HEK293 (cell line): ENCODE measurements around the gene KDM4B.
A peak's percentile ranks its signal among the peaks of the same experiment; 100 is the strongest.

ENCODE experiments used
- BCL11B ChIP-seq: fragments of 450-650 bp; formaldehyde crosslinking; IDR thresholded peaks from 2 replicates; pipeline ENCODE4 v1.5.1; 2016; ENCODE audit warnings: low read depth, missing biosample characterization, missing genetic modification characterization
- FEZF1 ChIP-seq: fragments of 450-650 bp; formaldehyde crosslinking; IDR thresholded peaks from 2 replicates; pipeline ENCODE4 v1.5.1; 2016; ENCODE audit warnings: missing biosample characterization, missing genetic modification characterization
- GLIS2 ChIP-seq: fragments of 450-650 bp; formaldehyde crosslinking; IDR thresholded peaks from 2 replicates; pipeline ENCODE4 v1.5.1; 2016; ENCODE audit warnings: missing biosample characterization, missing genetic modification characterization
- KLF7 ChIP-seq: fragments of 450-650 bp; formaldehyde crosslinking; IDR thresholded peaks from 2 replicates; pipeline ENCODE4 v1.5.1; 2016; ENCODE audit warnings: missing biosample characterization, missing genetic modification characterization, borderline replicate concordance
- KLF8 ChIP-seq: fragments of 450-650 bp; formaldehyde crosslinking; IDR thresholded peaks from 2 replicates; pipeline ENCODE4 v1.5.1; 2016; ENCODE audit warnings: missing biosample characterization, missing genetic modification characterization
- PRDM1 ChIP-seq: fragments of 450-650 bp; formaldehyde crosslinking; IDR thresholded peaks from 2 replicates; pipeline ENCODE4; 2016; ENCODE audit warnings: missing biosample characterization, missing genetic modification characterization
- SP2 ChIP-seq: fragments of 450-650 bp; formaldehyde crosslinking; IDR thresholded peaks from 2 replicates; pipeline ENCODE4 v1.5.1; 2016; ENCODE audit warnings: missing biosample characterization, missing genetic modification characterization
- TCF7L2 ChIP-seq: IDR thresholded peaks from 2 replicates; pipeline ENCODE4 v1.6.1; 2011; ENCODE audit warnings: low read depth, mild to moderate bottlenecking, inconsistent platforms, low read length, moderate library complexity, borderline replicate concordance
- ZBTB20 ChIP-seq: fragments of 450-650 bp; formaldehyde crosslinking; IDR thresholded peaks from 2 replicates; pipeline ENCODE4 v1.5.1; 2016; ENCODE audit warnings: missing biosample characterization, missing genetic modification characterization
- ZBTB7A ChIP-seq: fragments of 450-650 bp; formaldehyde crosslinking; IDR thresholded peaks from 2 replicates; pipeline ENCODE4 v1.5.1; 2016; ENCODE audit warnings: low read depth, missing biosample characterization, missing genetic modification characterization
- ZNF121 ChIP-seq: fragments of 450-650 bp; formaldehyde crosslinking; IDR thresholded peaks from 2 replicates; pipeline ENCODE4 v1.5.1; 2016; ENCODE audit warnings: missing biosample characterization, missing genetic modification characterization
- ZNF174 ChIP-seq: fragments of 450-650 bp; formaldehyde crosslinking; IDR thresholded peaks from 2 replicates; pipeline ENCODE4 v1.5.0; 2017; ENCODE audit warnings: missing biosample characterization, mild to moderate bottlenecking, missing genetic modification characterization
- ZNF202 ChIP-seq: fragments of 450-650 bp; formaldehyde crosslinking; IDR thresholded peaks from 2 replicates; pipeline ENCODE4 v1.5.1; 2016; ENCODE audit warnings: missing biosample characterization, missing genetic modification characterization, borderline replicate concordance
- ZNF221 ChIP-seq: fragments of 450-650 bp; formaldehyde crosslinking; IDR thresholded peaks from 2 replicates; pipeline ENCODE4 v1.5.1; 2017; ENCODE audit warnings: missing biosample characterization, missing genetic modification characterization, borderline replicate concordance
- ZNF24 ChIP-seq: fragments of 450-650 bp; formaldehyde crosslinking; IDR thresholded peaks from 2 replicates; pipeline ENCODE4 v1.5.1; 2016; ENCODE audit warnings: missing biosample characterization, missing genetic modification characterization
- ZNF292 ChIP-seq: fragments of 450-650 bp; formaldehyde crosslinking; IDR thresholded peaks from 2 replicates; pipeline ENCODE4 v1.5.1; 2016; ENCODE audit warnings: low read depth, missing biosample characterization, missing genetic modification characterization, borderline replicate concordance
- ZNF416 ChIP-seq: fragments of 450-650 bp; formaldehyde crosslinking; IDR thresholded peaks from 2 replicates; pipeline ENCODE4 v1.5.1; 2016; ENCODE audit warnings: missing biosample characterization, missing genetic modification characterization
- ZNF514 ChIP-seq: fragments of 450-650 bp; formaldehyde crosslinking; IDR thresholded peaks from 2 replicates; pipeline ENCODE4 v1.5.1; 2016; ENCODE audit warnings: missing biosample characterization, missing genetic modification characterization
- ZNF521 ChIP-seq: fragments of 450-650 bp; formaldehyde crosslinking; IDR thresholded peaks from 2 replicates; pipeline ENCODE4 v1.5.1; 2017; ENCODE audit warnings: missing biosample characterization, mild to moderate bottlenecking, missing genetic modification characterization
- ZNF530 ChIP-seq: fragments of 450-650 bp; formaldehyde crosslinking; IDR thresholded peaks from 2 replicates; pipeline ENCODE4 v1.5.1; 2016; ENCODE audit warnings: low read depth, missing biosample characterization, missing genetic modification characterization
- ZNF558 ChIP-seq: fragments of 450-650 bp; formaldehyde crosslinking; IDR thresholded peaks from 2 replicates; pipeline ENCODE4 v1.5.1; 2016; ENCODE audit warnings: missing biosample characterization, missing genetic modification characterization
- ZNF560 ChIP-seq: fragments of 450-650 bp; formaldehyde crosslinking; IDR thresholded peaks from 2 replicates; pipeline ENCODE4 v1.5.1; 2017; ENCODE audit warnings: missing biosample characterization, missing genetic modification characterization, borderline replicate concordance
- ZNF571 ChIP-seq: fragments of 450-650 bp; formaldehyde crosslinking; IDR thresholded peaks from 2 replicates; pipeline ENCODE4 v1.5.0; 2017; ENCODE audit warnings: missing biosample characterization, missing genetic modification characterization
- ZNF670 ChIP-seq: fragments of 450-650 bp; formaldehyde crosslinking; IDR thresholded peaks from 2 replicates; pipeline ENCODE4 v1.5.1; 2016; ENCODE audit warnings: missing biosample characterization, missing genetic modification characterization, low read depth
- ZNF747 ChIP-seq: fragments of 450-650 bp; formaldehyde crosslinking; IDR thresholded peaks from 2 replicates; pipeline ENCODE4 v1.5.1; 2016; ENCODE audit warnings: missing biosample characterization, missing genetic modification characterization
- ZNF777 ChIP-seq: fragments of 450-650 bp; formaldehyde crosslinking; IDR thresholded peaks from 2 replicates; pipeline ENCODE4 v1.5.1; 2017; ENCODE audit warnings: missing biosample characterization, missing genetic modification characterization, borderline replicate concordance
- ZNF792 ChIP-seq: fragments of 450-650 bp; formaldehyde crosslinking; IDR thresholded peaks from 2 replicates; pipeline ENCODE4 v1.5.1; 2016; ENCODE audit warnings: missing biosample characterization, missing genetic modification characterization
- ZXDB ChIP-seq: fragments of 450-650 bp; formaldehyde crosslinking; IDR thresholded peaks from 2 replicates; pipeline ENCODE4 v1.5.1; 2016; ENCODE audit warnings: missing biosample characterization, missing genetic modification characterization
- TF ChIP-seq, protein P1 (sequence below): fragments of 450-650 bp; IDR thresholded peaks from 2 replicates; pipeline ENCODE4 v1.5.1; 2018; ENCODE audit warnings: missing biosample characterization, mild to moderate bottlenecking, missing genetic modification characterization
- TF ChIP-seq, protein P2 (sequence below): fragments of 450-650 bp; formaldehyde crosslinking; IDR thresholded peaks from 2 replicates; pipeline ENCODE4 v1.5.1; 2016; ENCODE audit warnings: missing biosample characterization, missing genetic modification characterization
- TF ChIP-seq, protein P3 (sequence below): IDR thresholded peaks from 2 replicates; pipeline ENCODE4 v1.6.1; 2011; ENCODE audit warnings: mild to moderate bottlenecking, low read depth, low read length, borderline replicate concordance
- TF ChIP-seq, protein P4 (sequence below): fragments of 450-650 bp; formaldehyde crosslinking; IDR thresholded peaks from 2 replicates; pipeline ENCODE4 v1.5.1; 2016; ENCODE audit warnings: missing biosample characterization, missing genetic modification characterization
- TF ChIP-seq, protein P5 (sequence below): fragments of 450-650 bp; formaldehyde crosslinking; IDR thresholded peaks from 2 replicates; pipeline ENCODE4 v1.5.1; 2017; ENCODE audit warnings: missing biosample characterization, missing genetic modification characterization
- TF ChIP-seq, protein P6 (sequence below): fragments of 450-650 bp; formaldehyde crosslinking; IDR thresholded peaks from 2 replicates; pipeline ENCODE4 v1.5.1; 2017; ENCODE audit warnings: missing biosample characterization, missing genetic modification characterization

The KDM4B gene

DNA sequence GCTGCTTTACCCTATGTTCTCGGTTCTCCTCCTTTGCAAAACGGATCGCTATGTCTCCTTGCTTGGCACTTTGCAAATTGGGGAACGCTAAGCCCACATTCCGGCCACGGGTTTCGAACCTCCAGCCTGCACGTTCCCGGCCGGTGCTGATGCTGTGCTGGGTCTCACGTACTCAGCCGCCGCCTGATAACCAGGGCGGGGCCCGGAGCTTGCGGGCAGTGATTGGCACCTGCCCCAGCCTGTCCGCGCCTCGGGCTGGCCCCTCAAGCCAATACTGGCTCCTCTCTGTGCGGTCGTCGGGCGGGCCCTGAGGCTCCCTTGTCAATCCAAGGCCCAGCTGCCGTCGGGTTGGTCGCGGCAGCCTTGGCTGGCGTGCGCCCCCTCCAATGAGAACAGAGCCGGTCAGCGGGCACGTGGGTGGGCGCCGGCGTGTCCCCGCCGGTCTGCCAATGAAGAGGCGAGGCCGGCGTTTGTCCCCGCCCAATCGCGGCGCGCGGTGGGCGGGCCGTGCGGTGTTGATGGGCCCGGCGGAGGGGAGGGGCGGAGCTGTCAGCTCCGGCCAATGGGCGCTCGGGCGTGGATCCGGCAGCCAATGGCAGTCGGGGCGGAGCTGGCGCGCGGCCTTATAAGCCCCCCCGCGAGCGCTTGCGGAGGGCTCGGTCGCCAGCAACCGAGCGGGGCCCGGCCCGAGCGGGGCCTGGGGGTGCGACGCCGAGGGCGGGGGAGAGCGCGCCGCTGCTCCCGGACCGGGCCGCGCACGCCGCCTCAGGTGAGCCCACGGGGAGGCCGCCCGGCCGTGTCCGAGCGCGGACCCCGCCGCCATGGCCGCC, at the start of gene KDM4B (continued):
- TF ChIP-seq, protein P1, sequence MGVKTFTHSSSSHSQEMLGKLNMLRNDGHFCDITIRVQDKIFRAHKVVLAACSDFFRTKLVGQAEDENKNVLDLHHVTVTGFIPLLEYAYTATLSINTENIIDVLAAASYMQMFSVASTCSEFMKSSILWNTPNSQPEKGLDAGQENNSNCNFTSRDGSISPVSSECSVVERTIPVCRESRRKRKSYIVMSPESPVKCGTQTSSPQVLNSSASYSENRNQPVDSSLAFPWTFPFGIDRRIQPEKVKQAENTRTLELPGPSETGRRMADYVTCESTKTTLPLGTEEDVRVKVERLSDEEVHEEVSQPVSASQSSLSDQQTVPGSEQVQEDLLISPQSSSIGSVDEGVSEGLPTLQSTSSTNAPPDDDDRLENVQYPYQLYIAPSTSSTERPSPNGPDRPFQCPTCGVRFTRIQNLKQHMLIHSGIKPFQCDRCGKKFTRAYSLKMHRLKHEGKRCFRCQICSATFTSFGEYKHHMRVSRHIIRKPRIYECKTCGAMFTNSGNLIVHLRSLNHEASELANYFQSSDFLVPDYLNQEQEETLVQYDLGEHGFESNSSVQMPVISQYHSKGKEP (tag by site-specific recombination): no peak
- TF ChIP-seq KLF8 (tag by site-specific recombination): peak; percentile 89; the same call in 1 of the 2 replicates
- no peak for TF ChIP-seq ZNF530 (tag by site-specific recombination)
- TF ChIP-seq KLF7: no peak; the same call in 1 of the 2 replicates
- no peak for TF ChIP-seq ZNF24 (tag by site-specific recombination)
- TF ChIP-seq ZNF416: no peak
- TF ChIP-seq ZNF292 (tag by site-specific recombination): no peak
- TF ChIP-seq, protein P2, sequence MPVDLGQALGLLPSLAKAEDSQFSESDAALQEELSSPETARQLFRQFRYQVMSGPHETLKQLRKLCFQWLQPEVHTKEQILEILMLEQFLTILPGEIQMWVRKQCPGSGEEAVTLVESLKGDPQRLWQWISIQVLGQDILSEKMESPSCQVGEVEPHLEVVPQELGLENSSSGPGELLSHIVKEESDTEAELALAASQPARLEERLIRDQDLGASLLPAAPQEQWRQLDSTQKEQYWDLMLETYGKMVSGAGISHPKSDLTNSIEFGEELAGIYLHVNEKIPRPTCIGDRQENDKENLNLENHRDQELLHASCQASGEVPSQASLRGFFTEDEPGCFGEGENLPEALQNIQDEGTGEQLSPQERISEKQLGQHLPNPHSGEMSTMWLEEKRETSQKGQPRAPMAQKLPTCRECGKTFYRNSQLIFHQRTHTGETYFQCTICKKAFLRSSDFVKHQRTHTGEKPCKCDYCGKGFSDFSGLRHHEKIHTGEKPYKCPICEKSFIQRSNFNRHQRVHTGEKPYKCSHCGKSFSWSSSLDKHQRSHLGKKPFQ (tag by site-specific recombination): no peak
- TF ChIP-seq ZNF777 (tag by site-specific recombination): no peak
- TF ChIP-seq BCL11B (tag by site-specific recombination): no peak
- TF ChIP-seq ZNF670 (tag by site-specific recombination): no peak
- TF ChIP-seq, protein P3, sequence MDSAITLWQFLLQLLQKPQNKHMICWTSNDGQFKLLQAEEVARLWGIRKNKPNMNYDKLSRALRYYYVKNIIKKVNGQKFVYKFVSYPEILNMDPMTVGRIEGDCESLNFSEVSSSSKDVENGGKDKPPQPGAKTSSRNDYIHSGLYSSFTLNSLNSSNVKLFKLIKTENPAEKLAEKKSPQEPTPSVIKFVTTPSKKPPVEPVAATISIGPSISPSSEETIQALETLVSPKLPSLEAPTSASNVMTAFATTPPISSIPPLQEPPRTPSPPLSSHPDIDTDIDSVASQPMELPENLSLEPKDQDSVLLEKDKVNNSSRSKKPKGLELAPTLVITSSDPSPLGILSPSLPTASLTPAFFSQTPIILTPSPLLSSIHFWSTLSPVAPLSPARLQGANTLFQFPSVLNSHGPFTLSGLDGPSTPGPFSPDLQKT: no peak
- TF ChIP-seq ZNF571 (tag by site-specific recombination): no peak
- peak; percentile 63; the same call in 1 of the 2 replicates for TF ChIP-seq GLIS2 (tag by site-specific recombination)
- TF ChIP-seq, protein P4, sequence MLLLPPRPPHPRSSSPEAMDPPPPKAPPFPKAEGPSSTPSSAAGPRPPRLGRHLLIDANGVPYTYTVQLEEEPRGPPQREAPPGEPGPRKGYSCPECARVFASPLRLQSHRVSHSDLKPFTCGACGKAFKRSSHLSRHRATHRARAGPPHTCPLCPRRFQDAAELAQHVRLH: peak; percentile 88; the same call in 1 of the 2 replicates
- TF ChIP-seq, protein P5, sequence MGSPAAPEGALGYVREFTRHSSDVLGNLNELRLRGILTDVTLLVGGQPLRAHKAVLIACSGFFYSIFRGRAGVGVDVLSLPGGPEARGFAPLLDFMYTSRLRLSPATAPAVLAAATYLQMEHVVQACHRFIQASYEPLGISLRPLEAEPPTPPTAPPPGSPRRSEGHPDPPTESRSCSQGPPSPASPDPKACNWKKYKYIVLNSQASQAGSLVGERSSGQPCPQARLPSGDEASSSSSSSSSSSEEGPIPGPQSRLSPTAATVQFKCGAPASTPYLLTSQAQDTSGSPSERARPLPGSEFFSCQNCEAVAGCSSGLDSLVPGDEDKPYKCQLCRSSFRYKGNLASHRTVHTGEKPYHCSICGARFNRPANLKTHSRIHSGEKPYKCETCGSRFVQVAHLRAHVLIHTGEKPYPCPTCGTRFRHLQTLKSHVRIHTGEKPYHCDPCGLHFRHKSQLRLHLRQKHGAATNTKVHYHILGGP (tag by site-specific recombination): no peak
- no peak for TF ChIP-seq ZNF747 (tag by site-specific recombination)
- no peak for TF ChIP-seq ZNF202 (tag by site-specific recombination)
- no peak for TF ChIP-seq ZNF174 (tag by site-specific recombination)
- TF ChIP-seq ZBTB20 (tag by site-specific recombination): no peak
- peak; percentile 68; the same call in 1 of the 2 replicates for TF ChIP-seq ZXDB
- no peak for TF ChIP-seq ZNF221 (tag by site-specific recombination)
- TF ChIP-seq FEZF1 (tag by site-specific recombination): no peak
- TF ChIP-seq ZNF558 (tag by site-specific recombination): no peak
- 0 out of 2 replicates have a peak, but pooled peaks have one; percentile 23 for TF ChIP-seq ZNF792
- TF ChIP-seq ZNF521 (tag by site-specific recombination): no peak
- TF ChIP-seq TCF7L2: no peak
- TF ChIP-seq ZNF121 (tag by site-specific recombination): no peak
- TF ChIP-seq PRDM1 (tag by site-specific recombination): no peak
- no peak for TF ChIP-seq ZBTB7A (tag by site-specific recombination)
- TF ChIP-seq SP2: peak; percentile 100
- TF ChIP-seq, protein P6, sequence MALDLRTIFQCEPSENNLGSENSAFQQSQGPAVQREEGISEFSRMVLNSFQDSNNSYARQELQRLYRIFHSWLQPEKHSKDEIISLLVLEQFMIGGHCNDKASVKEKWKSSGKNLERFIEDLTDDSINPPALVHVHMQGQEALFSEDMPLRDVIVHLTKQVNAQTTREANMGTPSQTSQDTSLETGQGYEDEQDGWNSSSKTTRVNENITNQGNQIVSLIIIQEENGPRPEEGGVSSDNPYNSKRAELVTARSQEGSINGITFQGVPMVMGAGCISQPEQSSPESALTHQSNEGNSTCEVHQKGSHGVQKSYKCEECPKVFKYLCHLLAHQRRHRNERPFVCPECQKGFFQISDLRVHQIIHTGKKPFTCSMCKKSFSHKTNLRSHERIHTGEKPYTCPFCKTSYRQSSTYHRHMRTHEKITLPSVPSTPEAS (tag by site-specific recombination): no peak
- TF ChIP-seq ZNF514 (tag by site-specific recombination): no peak
- no peak for TF ChIP-seq ZNF560 (tag by site-specific recombination)
